Mesendoderm (in vitro differentiated cells): ENCODE measurements around the gene NDUFB2.

Source experiments
- DNase-seq: peaks from one replicate; pipeline ENCODE4 v3.0.0; 2013
- H2AK5ac ChIP-seq: 2 replicates; pipeline ENCODE4 v1.6.1; 2013; ENCODE audit warnings: low read length, inconsistent platforms
- H2BK120ac ChIP-seq: 2 replicates; pipeline ENCODE4 v1.6.1; 2013; ENCODE audit warnings: low read depth, mild to moderate bottlenecking, low read length, moderate library complexity, mixed read lengths
- H2BK15ac ChIP-seq: replicated peaks from 2 replicates; pipeline ENCODE4 v1.6.1; 2013; ENCODE audit warnings: low read depth, mild to moderate bottlenecking, moderate library complexity
- H2BK5ac ChIP-seq: 2 replicates; pipeline ENCODE4 v1.6.1; 2013; ENCODE audit warnings: low read length, inconsistent platforms
- H3K18ac ChIP-seq: 2 replicates; pipeline ENCODE4 v1.6.1; 2013; ENCODE audit warnings: mild to moderate bottlenecking, low read length, mixed read lengths
- H3K23ac ChIP-seq: one replicate; pipeline ENCODE4 v1.6.1; 2013; ENCODE audit warnings: low read length
- H3K27ac ChIP-seq: 2 replicates; pipeline ENCODE4 v1.5.1; 2013; ENCODE audit warnings: low read depth, mild to moderate bottlenecking, inconsistent platforms, low read length, moderate library complexity
- H3K27me3 ChIP-seq: 2 replicates; pipeline ENCODE4 v1.6.1; 2013; ENCODE audit warnings: low read length, control low read depth, mild to moderate bottlenecking, inconsistent platforms; ENCODE audit not compliant: insufficient read depth, poor library complexity
- H3K36me3 ChIP-seq: 2 replicates; pipeline ENCODE4 v1.6.1; 2013; ENCODE audit warnings: low read length, inconsistent platforms; ENCODE audit not compliant: control insufficient read depth, insufficient read depth
- H3K4ac ChIP-seq: one replicate; pipeline ENCODE4 v1.6.1; 2013; ENCODE audit warnings: low read depth, mild to moderate bottlenecking, low read length, moderate library complexity
- H3K4me1 ChIP-seq: 2 replicates; pipeline ENCODE4 v1.6.1; 2013; ENCODE audit warnings: low read depth, low read length, inconsistent platforms; ENCODE audit not compliant: control insufficient read depth
- H3K4me2 ChIP-seq: 2 replicates; pipeline ENCODE4 v1.6.1; 2013; ENCODE audit warnings: low read length
- H3K4me3 ChIP-seq: 2 replicates; pipeline ENCODE4 v1.5.1; 2013; ENCODE audit warnings: mild to moderate bottlenecking, low read length
- H3K56ac ChIP-seq: one replicate; pipeline ENCODE4 v1.6.1; 2013; ENCODE audit warnings: low read length
- H3K79me1 ChIP-seq: 2 replicates; pipeline ENCODE4 v1.6.1; 2013; ENCODE audit warnings: low read length, inconsistent platforms
- H3K79me2 ChIP-seq: 2 replicates; pipeline ENCODE4 v1.6.1; 2013; ENCODE audit warnings: mild to moderate bottlenecking, low read length; ENCODE audit not compliant: control insufficient read depth, insufficient read depth
- H3K9ac ChIP-seq: 2 replicates; pipeline ENCODE4 v1.6.1; 2013; ENCODE audit warnings: low read length, inconsistent platforms
- H4K5ac ChIP-seq: one replicate; pipeline ENCODE4 v1.6.1; 2013; ENCODE audit warnings: low read length
- H4K8ac ChIP-seq: one replicate; pipeline ENCODE4 v1.6.1; 2013; ENCODE audit warnings: low read depth, mild to moderate bottlenecking, control low read depth, low read length, moderate library complexity
- WGBS: extraction: QIAGEN DNeasy Blood & Tissue Kit; methylation state at CpG from one replicate; pipeline ENCODE4 v1.1.7; 2013; ENCODE audit warnings: low lambda C conversion rate, missing lambda C conversion rate; ENCODE audit not compliant: insufficient coverage; ENCODE audit errors: extremely low coverage; 5-methylcytosine and 5-hydroxymethylcytosine counted together

The NDUFB2 gene

DNA sequence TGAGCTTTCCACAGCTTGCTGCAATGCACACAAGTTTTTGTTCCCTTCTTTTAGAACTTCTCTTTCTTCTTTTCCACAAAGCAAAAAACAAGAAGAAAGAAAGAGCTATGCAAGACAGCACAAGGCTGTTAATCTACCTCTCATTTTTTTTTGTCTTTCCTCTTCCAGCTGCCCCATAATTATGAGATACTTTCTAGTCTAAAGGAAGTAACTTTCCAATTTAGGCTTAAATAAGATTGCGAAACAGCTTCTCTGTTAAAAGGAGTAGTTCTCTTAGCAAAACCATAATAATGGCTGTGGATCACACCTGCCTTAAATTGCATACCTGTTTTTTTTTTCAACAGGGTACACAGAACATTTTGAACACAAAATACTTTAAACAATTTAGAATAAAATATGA is 56.0 kb downstream of the NDUFB2 start:
- Histone ChIP-seq H3K79me1 (no peaks in the 10 kb centered on the region), H3K4me3 (no peak overlapping the region), H2BK120ac (no peak overlapping the region), H3K4me1 (no peaks in the 10 kb centered on the region), H4K8ac (no peak overlapping the region), H3K36me3 (no peaks in the 10 kb centered on the region), H2BK5ac (no peak overlapping the region), H3K9ac (no peak overlapping the region), H4K5ac (no peak overlapping the region), H3K23ac (no peak overlapping the region), H3K27me3 (no peaks in the 10 kb centered on the region), H3K27ac (no peak overlapping the region), H3K18ac (no peak overlapping the region), H2BK15ac (no peak overlapping the region), H2AK5ac (no peak overlapping the region), H3K4ac (no peak overlapping the region), H3K4me2 (no peak overlapping the region), H3K56ac (no peak overlapping the region), H3K79me2 (no peaks in the 10 kb centered on the region)
- no CpG with 5 or more reads among the region's 1 CpG for WGBS
- no peak for DNase-seq

DNA sequence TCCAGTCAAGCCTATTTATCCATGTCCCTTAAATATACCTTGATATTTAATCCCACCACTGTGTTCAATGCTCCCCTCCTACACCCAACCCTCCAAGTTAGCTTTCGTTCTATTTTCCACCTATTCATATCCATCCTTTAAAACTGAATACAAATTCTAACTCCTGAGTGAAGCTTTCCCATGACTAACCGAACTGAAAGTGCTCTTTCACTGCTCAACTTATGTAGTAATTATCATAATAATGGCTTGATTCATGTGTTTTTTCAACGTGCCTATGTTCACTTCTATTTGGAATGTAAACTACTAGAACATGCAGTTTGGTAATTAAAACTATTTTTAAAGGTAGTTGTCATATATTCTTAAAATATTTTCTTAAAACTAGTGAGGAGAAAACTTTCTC is 58.0 kb downstream of the NDUFB2 start:
- 100% methylated on average over 1 of the region's 3 CpGs for WGBS
- H3K4me2 ChIP-seq, result no peak overlapping the region
- H3K27ac ChIP-seq, result no peak overlapping the region
- H2BK15ac ChIP-seq, result no peak overlapping the region
- H4K5ac ChIP-seq, result no peak overlapping the region
- no peak overlapping the region for H3K18ac ChIP-seq
- H3K79me1 ChIP-seq, result no peaks in the 10 kb centered on the region
- no peak overlapping the region for H2BK5ac ChIP-seq
- DNase-seq, result no peak
- no peak overlapping the region for H3K56ac ChIP-seq
- no peak overlapping the region for H3K4me3 ChIP-seq
- no peak overlapping the region for H2BK120ac ChIP-seq
- no peaks in the 10 kb centered on the region for H3K27me3 ChIP-seq
- H3K23ac ChIP-seq, result no peak overlapping the region
- H3K4me1 ChIP-seq, result no peaks in the 10 kb centered on the region
- H3K9ac ChIP-seq, result no peak overlapping the region
- H4K8ac ChIP-seq, result no peak overlapping the region
- H2AK5ac ChIP-seq, result no peak overlapping the region
- H3K79me2 ChIP-seq, result no peaks in the 10 kb centered on the region
- H3K4ac ChIP-seq, result no peak overlapping the region
- no peaks in the 10 kb centered on the region for H3K36me3 ChIP-seq
